ENCODE results near the gene CD36.
"Not testable (repeated sequence)": the region's sequence is repeated elsewhere in the genome, so short reads cannot be mapped to it uniquely, and the experiment has no call there.

The CD36 gene

DNA sequence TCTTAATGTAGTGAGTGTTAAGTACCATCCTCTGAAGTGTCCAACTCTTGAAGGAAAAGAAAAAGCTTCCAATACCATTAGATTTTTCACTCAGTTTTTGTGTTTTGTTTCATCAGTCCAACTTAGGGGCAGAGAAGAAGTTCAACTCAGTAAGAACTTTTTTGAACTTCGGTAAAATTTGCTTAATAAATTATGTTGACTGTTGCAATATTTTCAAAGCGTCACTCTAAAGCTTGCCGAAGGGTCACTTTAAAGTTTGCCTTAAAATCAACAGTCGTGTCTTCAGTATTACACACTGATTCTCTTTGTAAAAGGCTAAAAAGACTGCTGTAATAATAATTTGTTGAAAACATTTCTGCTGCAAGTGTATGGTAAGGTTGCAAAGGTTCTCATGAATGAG lies 17.6 kb downstream of the CD36 start:
- no peak for DNase-seq

DNA sequence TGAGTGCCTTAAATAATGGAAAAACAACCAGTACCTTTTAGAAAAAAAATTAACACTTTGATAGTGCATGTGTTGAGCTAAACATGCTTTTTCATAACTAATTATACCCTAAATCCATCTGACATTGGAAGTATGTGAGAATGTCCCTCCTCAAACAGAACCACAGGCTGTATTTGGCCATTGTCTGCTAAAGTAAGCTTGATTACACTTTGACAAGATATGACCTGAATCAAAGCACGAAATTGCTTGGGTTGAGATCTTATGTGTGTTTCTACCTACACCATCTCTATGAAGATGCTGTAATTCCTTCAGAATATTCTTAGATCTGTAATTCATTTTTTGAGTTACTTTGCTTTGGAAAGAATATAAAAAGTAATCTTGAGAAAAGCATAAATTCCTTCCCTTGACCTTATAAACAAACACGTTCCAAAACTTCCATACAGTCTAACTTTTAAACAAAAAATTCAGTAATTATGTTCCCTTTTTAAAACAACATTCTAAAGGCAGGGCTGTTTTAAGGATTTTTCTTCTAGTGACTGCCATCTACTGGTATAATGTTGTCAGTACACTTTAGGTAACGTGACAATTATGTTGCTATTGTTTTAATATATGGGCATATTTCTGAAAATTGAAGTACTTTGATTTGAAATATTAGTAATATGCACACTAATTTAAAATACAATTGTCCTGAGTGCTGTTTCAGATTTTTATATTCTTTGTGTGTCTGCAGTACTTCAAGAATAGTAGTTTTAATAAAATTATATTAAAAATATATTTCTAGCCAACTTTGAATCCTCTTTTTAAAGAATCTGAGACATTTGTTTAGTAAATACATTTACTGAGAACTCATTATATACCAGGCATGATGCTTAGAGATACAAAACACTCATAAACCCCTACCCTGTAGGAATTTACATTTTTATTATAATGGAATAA lies 20.9 kb downstream of the CD36 start:
- no peak for DNase-seq

DNA sequence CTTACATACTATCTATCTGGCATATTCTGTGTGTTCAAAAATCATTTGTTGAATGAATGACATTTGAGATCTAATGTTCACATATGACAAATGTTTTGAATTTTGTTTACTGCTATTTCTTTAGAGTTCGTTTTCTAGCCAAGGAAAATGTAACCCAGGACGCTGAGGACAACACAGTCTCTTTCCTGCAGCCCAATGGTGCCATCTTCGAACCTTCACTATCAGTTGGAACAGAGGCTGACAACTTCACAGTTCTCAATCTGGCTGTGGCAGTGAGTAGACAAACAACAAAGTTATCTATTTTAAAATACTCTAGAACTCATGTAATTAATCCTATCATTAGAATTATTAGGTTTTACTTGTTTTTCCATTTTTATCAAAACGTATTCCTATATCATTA lies 22.5 kb downstream of the CD36 start:
- no peak for DNase-seq

DNA sequence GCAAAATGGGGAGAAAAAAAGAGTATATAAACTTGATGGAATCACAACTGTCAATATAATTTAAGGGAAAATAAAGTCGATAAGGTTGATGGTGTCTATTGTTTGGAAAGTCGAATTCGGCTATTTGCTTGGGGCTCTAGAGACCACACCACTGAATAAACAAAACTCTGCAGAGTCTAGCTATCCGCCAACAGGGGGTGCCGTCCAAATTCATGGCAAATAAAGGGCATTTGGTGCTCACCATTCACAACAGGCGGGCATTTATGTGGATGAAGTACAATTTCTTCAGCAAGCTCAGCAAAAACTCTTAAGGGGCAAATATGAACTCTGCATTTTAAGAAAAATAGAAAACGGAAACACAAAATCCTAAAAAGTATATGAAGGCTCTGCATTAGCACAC lies 23.3 kb downstream of the CD36 start:
- DNase-seq, result no peak

DNA sequence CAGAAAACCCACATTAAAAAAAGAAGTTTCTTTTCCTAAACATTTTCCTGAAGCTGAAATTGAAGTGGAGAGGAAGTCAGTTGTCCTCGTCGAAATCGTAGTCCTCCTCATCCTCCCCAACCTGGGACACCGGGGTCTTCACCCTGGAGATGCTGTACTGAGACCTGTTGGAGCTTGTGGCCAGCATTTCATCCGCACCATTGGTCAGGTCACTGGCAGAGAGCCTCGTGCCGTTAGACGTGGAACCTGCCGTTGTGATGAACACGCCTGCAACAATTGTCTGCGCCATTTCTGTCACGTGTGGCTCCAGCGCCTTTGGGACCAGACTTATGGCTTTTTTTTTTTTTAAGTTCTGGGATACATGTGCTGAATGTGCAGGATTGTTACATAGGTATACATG lies 23.8 kb downstream of the CD36 start:
- DNase-seq, result no peak

DNA sequence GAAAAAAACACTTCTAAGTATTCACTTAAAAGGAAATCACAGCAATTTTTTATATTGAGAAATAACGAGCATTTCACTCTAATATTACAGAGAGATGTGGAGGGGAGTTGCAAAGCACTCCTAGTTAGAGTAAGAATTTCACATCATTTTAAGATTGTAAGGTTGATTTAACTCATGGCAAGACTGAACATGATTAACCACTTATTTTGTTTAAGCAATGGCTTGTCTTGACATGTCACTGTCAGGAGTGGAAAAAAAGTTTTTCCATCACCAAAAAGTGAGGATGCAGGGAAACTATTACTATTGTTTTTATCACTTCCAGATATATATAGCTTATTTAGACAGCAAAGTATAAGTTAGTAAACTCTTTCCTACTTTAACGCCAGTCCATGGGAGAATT lies 27.1 kb downstream of the CD36 start:
- no peak for DNase-seq

DNA sequence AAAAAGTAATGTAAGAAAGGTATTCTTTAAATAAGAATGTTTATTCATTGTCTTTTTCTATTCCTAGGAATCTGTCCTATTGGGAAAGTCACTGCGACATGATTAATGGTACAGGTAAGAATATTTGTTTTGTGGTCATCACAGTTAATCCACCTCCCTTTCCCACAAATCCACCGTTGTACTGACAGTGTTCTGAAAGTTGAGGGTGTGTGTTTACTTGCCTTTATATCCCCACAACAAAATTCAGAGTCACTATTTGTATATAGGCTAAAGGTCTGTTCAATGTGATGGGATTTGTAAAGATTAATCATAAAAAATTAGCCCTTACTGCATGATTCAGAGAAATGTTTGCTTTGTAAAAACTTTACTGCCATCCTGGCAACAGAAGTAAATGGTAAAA lies 27.9 kb downstream of the CD36 start:
- DNase-seq, result no peak

DNA sequence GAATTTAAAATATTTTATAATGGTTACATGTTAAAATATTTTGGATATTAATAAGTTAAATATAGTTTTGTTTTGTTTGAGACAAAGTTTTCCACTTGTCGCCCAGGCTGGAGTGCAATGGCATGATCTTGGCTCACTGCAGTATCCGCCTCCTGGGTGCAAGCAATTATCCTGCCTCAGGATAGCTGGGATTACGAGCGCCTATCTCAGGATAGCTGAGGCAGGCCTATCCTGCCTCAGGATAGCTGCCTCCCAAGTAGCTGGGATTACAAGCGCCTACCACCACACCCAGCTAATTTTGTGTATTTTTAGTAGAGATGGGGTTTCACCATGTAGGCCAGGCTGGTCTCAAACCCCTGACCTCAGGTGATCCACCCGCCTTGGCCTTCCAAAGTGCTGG lies 30.9 kb downstream of the CD36 start:
- not testable (repeated sequence) for DNase-seq

DNA sequence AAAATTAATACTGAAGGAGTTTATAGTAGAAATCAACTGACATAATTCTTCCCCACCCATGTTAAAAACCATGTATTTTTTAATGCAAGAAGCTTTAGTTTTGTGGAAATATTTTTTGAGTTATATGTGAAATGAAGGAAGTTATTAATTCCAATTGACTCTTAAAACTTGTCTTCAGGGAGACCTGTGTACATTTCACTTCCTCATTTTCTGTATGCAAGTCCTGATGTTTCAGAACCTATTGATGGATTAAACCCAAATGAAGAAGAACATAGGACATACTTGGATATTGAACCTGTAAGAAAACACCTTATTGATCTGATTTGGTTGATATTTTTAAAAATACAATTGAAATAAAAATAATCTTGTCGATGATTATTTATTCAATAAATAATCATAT lies 33.3 kb downstream of the CD36 start:
- no peak for DNase-seq

DNA sequence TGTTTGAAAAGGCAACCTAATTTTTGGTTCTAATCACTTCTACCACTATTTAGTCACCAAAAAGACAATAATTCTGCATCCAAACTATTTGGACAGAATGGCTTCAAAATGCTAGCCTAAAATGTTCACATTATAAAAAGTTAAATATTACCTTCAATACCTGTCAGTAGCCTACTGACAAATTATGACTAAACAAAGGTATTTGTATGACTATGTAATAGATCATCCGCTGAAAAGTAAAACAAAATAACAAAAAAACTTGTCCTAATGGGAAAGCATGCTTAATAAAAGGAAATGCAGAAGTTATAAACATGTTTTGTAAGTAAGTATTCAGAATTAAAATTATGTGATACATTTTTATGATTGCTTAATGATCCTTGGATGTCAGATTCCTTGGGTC lies 36.6 kb downstream of the CD36 start:
- no peak for DNase-seq

DNA sequence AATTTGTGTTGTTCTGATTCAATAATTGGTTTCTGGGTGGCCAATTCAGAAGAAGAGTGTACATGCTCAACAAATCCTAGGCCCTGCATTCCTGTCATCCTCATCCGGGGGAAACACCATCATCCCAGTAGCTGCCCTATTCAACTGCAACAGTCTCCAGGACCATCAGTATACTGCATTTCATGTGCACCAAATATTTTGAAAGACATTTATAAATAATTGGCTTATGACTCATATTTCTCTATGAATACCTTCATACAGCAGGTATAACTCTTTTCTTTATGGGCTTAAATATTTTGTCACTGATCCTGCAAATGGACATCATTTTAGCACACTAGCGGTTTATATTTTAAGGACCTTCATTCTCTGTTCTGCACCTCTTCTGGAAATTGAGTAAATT lies 38.0 kb downstream of the CD36 start:
- no peak for DNase-seq

DNA sequence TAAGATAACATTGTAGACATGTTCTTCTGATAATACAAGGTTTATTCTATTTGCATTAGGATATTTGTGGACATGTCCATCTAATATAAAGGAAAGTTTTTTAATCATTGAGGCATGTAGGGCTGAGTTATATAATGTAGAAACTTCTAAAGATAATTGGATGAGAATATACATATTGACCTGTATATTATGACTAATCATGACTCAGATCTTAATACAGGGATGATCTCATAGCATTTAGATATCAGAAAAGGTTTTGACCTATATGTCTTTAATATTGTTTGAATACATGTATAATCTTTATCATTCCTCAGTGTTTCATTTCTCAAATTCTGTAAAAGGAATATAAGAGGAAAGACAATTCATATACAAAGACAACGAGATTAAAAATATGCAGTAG lies 39.2 kb downstream of the CD36 start:
- no peak for DNase-seq

DNA sequence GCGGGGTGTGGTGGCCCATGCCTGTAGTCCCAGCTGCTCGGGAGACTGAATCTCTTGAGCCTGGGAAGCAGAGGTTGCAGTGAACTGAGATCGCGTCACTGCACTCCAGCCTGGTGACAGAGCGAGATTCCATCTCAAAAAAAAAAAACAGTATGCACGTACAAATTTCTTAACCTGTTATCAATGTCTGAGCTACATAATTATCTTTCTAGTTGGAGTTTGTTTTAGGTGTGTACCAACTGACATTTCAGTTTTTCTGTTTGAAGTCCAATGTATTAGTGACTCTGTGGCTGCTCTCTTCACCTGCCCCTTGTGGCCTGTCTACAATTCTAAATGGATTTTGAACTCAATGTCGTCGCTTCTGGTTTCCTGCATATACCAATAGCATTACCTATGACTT lies 40.3 kb downstream of the CD36 start:
- DNase-seq, result no peak

DNA sequence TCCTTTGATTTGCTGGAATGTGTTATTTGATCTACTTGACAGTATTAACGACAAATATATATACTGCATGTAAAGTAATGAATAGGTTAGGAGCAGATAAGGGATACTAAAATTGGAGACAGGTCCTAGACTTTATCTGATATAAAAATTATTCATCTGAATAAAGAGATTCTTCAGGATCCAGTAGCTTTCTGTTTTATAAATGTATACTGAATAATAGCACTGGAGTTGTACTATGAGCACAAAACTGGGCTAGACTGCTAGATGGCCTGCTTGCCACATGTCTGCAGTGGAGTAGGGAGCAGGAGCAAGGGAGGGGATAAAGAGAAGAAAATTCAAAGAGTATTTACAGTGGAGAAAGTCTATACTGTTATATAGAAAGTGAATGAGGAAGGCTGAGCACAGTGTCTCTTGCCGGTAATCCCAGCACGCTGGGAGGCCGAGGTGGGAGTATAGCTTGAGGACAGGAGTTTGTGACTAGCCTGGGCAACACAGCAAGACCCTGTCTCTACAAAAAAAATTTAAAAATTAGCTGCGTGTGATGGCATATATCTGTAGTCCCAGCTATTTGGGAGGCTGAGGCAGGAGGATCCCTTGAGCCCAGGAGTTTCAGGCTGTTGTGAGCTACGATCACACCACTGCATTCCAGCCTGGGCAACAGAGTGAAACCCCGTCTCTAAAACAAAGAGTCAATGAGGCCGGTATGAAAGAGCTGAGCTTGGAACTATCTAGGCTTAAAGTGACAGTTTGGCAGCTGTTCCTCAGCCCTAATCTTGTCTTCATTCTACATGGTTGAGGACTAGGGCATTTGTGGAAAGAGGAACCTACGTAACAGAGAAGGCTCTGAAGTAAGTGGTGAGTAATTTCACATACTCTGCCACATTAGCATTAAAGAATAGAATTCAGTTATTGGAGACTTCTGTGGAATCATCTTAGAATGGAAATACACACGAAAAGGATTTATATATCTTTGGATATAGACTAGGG lies 41.8 kb downstream of the CD36 start:
- DNase-seq, result no peak

DNA sequence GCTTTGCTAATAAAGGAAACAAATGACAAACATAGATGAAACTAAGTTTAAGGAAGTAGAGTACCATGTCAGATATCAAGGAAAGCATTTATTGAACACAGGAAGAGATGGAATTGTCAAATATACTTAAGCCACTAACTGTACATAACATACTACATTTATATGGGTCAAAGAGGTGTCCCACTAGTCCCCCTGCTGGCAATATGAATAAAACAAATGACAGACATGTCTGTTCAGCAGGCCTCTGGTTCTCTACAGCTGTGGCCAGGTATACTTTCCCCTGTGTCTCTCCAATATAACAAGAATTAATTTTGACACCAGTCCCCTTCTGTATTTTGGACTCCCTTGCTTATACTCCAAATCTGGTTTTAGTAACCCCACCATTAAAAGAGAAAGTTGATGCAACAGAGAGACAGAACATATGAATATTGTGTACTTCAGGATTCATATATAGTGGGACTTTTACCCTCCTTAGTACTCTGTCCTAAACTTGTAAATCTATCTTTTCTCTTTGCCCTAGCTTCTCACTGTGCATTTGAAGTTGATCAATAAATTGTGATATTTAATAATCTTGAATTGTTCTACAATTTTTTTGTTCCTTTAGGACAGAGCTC lies 42.9 kb downstream of the CD36 start:
- no peak for DNase-seq

DNA sequence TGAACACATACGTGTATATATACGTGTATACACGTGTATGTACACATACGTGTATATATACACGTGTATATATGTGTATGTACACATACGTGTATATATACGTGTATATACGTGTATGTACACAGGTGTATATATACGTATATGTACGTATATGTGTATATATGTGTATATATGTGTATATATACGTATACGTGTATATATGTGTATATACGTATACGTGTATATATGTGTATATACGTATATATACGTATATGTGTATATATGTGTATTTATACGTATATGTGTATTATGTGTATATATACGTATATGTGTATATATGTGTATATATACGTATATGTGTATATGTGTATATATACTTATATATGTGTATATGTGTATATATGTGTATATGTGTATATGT lies 44.3 kb downstream of the CD36 start:
- no peak for DNase-seq

DNA sequence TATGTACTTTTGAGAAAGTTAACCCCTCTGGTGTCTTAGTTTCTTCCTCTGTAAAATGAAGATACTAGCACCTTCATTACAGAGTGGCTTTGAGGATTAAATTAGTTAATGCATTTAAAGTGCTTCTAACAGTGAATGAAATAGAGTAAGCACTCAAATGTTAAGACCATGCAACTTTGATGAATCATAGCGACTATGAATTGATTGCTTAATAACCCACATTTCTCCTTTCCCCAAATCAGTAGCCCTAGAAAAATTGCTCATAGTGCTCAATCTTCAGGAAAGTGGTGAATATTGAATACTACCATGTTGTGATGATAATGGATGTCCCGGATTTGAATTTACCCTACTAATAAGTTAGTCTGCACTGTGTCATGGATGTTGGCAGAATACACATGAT lies 48.1 kb downstream of the CD36 start:
- DNase-seq, result no peak

DNA sequence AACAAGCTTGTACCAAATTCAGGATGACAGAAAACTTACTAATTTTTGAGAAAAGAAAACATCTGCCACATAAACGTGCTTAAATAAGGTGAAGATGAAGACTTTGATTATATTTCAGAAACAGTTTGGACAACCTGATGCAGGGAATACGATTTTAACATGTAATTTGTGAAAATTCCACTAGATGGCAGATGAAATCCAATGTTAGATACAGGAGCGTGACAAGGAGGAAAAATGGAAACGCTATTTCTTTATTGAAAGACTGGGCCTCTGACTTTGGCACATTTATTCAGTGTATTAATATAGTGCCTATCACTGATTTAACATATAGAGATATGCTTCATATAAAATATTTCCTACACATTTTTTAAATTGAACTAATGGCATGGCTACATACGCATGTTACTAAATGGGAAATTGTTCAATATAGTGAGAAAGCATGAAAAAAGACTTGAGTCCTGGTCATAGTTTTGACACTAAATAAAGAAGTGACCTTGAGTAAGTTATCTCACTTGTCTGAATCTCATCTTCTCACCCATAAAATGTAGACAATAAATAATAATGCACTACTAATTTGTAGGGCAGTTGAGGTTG lies 60.7 kb downstream of the CD36 start:
- no peak for DNase-seq

DNA sequence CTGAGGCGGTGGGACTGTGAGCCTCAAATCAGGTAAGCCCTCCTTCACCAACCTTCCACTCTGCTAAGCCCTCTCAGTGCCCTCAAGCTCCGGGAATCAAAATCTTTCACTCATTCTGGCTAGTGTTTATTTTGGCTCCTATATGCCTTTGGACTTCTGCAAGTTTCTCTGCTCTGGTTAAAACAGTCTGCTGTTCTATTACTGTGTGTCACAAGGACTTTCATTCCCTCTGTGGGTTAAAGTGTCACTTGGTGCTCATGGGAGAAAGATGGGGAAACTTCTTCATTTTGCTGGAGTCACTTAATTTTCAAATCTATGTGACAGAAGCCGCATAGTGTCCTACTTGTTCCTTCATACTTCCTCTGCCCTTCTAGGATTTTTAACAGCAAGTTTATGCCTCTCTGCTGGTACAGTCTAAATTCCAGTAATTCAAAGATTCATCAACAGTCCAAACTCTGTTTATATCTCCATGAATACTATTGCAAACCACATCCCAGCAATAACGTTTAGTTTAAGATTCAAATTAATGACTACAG lies 61.3 kb downstream of the CD36 start:
- DNase-seq, result no peak

DNA sequence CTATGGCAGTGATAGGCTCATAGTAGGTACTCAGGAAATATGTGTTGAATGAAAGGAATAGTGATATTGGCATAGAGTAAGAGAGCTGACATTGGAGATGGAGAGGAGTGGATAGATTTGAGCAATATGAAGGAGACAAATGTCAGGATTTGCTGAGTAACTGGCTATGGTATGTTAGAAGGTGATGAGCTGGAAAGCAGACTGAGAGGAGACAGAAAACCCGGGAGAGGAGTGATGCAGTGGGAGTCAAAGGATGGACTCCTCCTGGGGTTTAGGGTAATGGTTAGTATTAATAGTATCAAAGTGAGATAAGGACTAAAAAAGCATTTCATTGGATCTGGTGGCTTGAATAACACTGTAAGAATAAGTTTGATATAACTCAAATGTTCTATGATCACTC lies 64.8 kb downstream of the CD36 start:
- no peak for DNase-seq

DNA sequence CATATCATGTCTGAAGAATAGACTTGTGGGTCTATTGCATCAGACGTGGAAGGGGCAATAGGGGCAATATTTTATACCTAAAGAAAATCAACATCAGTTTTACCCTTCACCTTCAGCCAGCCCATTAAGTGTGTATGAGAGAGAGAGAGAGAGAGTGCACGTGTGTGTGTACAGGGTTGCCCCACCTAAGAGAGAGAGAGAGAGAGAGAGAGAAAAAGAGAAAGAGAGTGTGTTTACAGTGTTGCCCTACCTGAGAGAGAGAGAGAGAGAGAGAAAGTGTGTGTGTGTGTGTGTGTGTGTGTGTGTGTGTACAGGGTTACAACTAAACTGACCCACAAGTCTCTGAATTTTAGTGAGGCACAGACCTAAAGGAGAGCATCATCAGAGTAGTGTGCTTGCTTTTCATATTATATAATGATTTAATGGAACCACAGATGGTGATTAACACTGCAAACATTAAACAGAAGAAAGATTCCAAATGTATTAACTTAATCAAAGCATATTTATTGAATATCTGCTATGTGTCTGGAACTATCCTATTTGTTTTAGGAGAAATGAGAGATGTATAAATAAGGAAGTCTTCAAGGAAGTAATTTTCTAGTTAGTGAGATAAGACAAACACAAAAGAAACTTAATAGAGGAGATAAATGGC lies 66.8 kb downstream of the CD36 start:
- DNase-seq, result no peak

DNA sequence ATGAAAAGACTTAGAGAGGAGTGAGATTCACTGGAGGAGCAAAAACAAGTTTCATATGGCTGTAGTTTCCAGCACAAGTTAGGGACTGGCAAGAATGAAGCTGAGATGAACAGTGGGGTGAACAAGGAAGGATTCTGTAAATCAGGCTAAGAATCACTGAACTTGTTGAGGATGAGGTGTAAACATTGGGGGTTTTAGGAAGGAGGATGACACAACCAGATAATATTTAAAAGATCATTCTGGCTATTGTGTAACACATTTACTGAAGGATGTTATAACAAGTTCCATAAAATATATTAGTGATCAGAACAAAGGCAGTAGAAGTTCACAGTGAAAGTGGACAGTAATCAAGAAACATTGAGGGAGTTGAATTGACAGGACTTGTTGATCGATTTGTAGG lies 68.9 kb downstream of the CD36 start:
- DNase-seq, result no peak

All from activated CD4-positive, alpha-beta T cell treated with anti-CD3 and anti-CD28 coated beads, Interleukin-2, amount 50 U/mL, for 48 hours (primary cell).